Stimulated activated CD4-positive, alpha-beta T cell treated with anti-CD3 and anti-CD28 coated beads, Interleukin-1b, Interleukin-23, amount 100 ng/mL, for 4 hours (primary cell): ENCODE measurements around the gene SRSF12.
A peak's percentile ranks its signal among the peaks of the same experiment; 100 is the strongest.

ENCODE experiments used
- DNase-seq, 2 donors: peaks; one replicate each; pipeline ENCODE4 v3.0.0-alpha.2; 2020; ENCODE audit warnings: low read depth in 2 of 2

SRSF12 gene

GRCh38 chr6:89117211-89118108 lies at the start of gene SRSF12:
Gene SRSF12, minus strand, starts transcription at chr6:89118071. Its CDS starts 184 bp downstream, at chr6:89117887.
- DNase-seq, result peak; percentile 8 to 30

- no peak for DNase-seq
Measured at GRCh38 chr6:89162047-89162371, 44.1 kb upstream of the SRSF12 start.

GRCh38 chr6:89161326-89162046 lies 43.6 kb upstream of the SRSF12 start:
- no peak for DNase-seq

DNA sequence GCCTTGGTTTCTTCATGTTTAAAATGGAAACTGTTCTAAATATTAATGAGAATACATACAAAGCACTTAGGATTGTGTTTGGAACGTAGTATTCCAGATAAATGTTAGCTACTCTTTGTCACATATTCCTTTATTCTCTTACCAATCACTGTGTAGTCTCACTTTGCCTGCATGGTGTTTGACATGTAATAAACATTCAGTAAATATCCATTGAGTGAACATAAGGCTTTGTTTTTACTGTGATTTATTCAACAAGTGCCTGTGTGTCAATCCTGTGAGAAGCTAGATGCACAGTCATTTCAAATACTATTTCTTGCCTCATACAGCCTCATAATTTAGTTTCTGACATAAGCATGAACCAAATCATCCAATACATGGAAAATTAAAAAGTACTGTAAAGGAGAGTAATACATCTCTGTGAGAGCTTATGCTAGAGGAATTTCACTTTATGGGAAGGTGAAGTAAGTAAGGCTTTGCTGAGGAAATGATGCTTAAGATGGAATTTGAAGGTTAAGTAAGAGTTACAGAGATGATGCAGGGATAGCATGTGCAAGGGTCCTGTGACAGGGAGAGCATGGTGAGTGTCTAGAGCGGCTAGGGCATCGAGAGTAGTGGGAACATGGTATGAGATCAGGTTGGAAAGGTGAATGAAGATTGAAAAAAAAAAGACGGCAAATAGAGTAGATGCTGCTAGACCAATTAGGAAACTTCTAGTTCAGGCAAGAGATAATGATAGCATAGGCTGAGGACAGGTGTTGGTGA lies 42.6 kb upstream of the SRSF12 start:
- DNase-seq, result no peak

- no peak for DNase-seq
Measured at GRCh38 chr6:89154131-89154530, 36.3 kb upstream of the SRSF12 start.

- DNase-seq, result peak; percentile 18 to 21
Measured at GRCh38 chr6:89148016-89148750, 30.3 kb upstream of the SRSF12 start.

DNA sequence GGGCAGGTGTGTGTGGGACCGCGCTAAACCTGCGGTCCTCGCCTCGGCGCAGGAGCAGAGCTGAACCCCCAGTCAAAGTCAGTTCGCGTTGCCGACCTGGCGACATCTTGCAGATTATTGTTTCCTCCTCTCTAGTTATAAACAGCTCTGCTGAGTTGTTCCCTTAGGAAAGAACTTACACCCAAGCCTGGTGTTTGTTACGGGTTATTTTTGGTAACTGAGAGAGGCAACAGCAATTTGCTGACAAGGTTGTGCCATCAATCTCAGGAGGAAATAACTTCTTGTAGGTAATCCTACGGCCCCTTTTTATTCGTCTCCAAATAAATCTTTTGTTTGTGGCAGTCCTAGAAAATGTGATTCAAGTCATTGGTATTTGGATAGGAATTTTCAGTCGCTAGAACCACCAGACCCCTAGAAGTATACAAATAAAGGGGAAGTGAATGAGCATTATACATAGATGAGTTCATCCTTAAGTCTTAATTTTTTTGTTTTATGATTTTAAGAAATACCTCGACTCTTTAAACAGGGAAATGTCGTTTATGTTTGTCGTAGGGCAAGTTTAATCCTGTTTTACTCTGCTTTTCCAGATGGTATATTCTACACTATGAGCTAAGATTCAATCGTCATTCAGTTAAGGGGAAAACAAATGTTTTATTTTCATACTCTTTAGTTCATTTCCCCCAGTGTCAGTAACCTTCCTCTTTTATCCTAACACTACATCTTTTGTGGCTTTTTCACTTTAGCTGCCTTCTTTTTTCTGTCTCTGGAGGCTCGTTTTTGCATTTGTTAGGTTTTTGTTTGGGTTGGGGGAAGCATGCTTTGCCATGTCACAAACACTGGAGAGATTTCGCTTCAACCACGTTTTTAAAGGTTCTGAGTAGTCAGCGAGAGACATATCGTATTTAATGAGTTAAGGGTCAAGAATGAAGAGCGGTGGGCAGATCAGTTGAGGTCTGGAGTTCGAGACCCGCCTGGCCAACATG lies 29.1 kb upstream of the SRSF12 start:
- peak in 1 of 2 donors; percentile 15 for DNase-seq

- peak; percentile 44 to 66 for DNase-seq
Measured at GRCh38 chr6:89145956-89146717, 28.3 kb upstream of the SRSF12 start, which contains the start of gene PM20D2. Gene PM20D2, plus strand, starts transcription at chr6:89146055. Its CDS starts 90 bp downstream, at chr6:89146145.

- peak in 1 of 2 donors; percentile 21 for DNase-seq
Measured at GRCh38 chr6:89145091-89145955, 27.5 kb upstream of the SRSF12 start.

- DNase-seq, result no peak
Measured at GRCh38 chr6:89144354-89144906, 26.6 kb upstream of the SRSF12 start.

GRCh38 chr6:89140347-89141156 lies 22.7 kb upstream of the SRSF12 start:
- DNase-seq, result no peak

DNA sequence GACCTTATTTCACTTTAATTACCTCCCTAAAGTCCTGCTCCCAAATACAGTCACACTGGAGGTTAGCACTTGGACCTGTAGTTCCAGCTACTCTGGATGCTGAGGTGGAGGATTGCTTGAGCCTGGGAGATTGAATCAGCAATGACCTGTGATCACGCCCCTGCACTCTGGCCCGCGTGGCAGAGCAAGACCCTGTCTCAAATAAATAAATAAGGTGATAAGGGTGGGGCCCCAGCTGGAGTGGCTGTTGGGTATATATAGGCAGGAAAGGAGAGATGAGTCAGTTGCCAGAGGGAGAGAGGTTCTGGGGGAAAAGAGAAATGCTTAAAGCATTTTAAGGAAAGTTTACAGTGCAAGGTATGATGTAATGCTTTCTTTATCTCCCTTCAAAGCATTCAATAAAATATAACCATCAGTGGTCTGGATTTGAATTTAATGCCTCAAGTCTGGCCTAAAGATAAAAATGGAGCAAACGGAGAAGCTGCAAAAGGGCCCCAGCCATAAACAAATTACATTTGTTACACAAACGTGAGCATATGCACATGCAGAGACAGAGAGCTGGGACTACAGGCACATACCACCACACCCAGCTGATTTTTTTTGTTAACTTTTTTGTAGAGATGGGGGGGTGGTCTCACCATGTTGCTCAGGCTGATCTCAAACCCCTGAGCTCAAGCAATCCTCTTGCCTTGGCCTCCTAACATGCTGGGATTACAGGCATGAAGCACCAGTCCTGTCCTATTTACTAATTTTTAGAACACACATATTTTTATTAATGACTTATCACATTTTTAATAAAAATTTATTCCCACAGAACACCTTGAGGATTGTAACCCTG lies 21.9 kb upstream of the SRSF12 start:
- no peak for DNase-seq

DNA sequence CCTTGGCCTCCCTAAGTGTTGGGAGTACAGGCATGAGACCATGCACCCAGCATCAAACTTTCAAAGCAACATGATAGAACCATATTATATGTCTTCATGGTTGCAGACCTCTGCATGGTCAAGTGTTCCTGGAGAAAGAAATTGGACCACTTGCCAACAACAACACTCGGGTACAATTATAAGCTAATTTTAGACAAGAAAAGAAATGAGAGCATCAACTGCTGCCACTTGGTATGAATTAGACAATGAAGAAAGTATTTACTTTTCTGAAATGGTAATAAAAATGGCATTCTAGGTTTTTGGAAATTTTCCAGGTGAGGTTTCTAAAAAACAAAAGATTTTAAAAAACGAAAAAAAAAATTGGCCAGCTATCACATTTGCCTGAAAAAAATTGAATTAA lies 20.3 kb upstream of the SRSF12 start:
- no peak for DNase-seq

- no peak for DNase-seq
Measured at GRCh38 chr6:89134723-89135122, 16.9 kb upstream of the SRSF12 start.

DNA sequence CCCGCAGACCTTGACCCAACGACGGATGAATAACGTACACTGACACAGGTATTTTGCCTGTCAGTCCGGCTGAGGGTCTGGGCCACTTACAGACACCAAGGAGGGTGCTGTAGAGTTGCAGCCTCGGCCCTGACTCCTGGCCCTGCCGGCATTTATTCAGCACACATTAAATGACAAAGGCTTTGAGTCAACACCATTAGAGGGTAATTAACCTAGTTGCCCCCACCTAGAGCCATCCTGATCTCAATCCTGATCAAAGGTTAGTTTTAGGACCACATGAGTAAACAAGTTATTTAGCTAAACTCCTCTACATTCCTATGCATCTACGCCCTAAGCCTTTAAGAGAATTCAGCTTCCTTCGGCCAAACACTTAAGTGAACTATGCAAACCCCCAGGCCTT lies 16.1 kb upstream of the SRSF12 start:
- no peak for DNase-seq

DNA sequence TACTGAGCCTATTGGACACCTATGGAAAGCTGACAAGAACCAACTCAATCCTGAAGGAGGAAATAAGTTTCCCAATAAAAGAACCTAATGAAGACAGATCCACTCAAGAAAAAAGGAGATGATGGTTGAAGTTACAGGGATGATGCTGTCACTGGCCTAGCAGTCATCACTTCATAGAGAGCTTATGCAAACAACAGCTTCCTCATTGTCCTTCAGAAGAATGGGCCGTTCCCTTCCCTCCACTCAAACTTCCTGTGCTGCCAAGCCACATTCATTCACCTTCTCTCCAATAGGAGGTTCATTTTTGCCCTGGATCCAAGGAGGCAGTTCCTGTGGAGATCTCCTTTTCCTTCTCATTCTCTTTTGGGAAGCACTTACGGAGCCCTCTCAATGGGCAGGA lies 14.2 kb upstream of the SRSF12 start:
- no peak for DNase-seq
